ENCODE data around the gene UBE4B. TPM values are rescaled to one million over a fixed set of nuclear protein-coding genes. Genes with fewer than 3 reads are reported as not detected.

UBE4B gene
- total RNA-seq, 1 donor: 55.0 TPM

DNA sequence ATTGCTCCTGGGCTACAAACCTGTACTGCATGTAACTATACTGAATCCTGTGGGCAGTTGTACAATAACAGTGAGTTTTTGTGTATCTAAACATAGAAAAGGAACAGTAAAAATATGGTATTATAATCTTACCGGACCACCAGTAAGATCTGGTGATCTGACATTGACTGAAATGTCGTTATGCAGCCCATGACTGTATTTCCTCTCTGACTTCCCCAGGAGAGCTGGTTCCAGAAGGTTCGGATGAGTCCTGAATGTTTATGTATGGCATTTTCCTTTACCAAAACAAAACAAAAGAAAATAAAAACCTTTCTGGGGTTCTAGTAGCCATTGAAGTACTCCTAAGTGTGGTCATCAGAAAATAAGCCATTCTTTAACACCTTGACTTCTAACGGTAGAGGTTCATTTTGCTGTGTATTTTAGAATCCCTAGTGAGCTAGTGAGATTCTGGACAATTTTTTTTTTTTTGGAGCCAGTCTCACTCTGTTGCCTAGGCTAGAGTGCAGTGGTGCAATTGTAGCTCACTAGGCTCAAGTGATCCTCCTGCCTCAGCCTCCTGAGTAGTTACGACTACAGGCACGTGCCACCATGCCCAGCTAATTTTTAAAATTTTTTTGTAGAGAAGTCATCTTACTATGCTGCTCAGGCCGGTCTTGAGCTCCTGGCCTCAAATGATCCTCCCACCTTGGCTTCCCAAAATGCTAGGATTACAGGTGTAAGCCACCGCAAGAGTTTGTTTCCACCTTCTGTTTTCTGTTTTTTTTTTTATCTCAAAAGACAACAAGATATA is 27.7 kb downstream of the UBE4B start:
- TF ChIP-seq CTCF (IDR thresholded peaks at IDR 0.05; ENCODE audit: insufficient read depth, low read length): no peak
- no peak for DNase-seq (ENCODE audit: low read depth)
- no peak overlapping the region for H3K4me3 ChIP-seq (ENCODE audit: low read depth, low read length)

- DNase-seq (ENCODE audit: low read depth): no peak
- H3K4me3 ChIP-seq (ENCODE audit: low read depth, low read length): no peak overlapping the region
- no peak for TF ChIP-seq CTCF (IDR thresholded peaks at IDR 0.05; ENCODE audit: insufficient read depth, low read length)
Measured at GRCh38 chr1:10061276-10061675, 28.5 kb downstream of the UBE4B start.

DNA sequence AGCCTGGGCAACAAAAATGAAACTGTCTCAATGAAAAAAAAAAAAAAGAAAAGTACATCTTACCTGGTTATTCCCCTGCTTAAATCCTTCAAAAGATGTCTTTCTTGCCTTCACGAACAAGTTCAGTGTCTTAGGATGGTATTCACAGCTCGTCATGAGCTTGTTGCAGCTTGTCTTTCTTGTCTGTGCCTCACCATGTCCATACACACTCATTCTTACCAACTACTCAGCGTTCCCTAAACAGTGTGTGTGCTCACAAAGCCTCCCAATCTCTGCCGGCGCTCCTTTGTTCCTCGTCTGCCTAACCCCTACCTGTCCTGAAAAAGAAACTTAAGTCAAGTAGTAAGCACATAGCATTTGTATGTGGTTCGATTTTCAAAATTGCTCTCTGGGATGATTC is 31.1 kb downstream of the UBE4B start:
- DNase-seq (ENCODE audit: low read depth): no peak
- no peak for TF ChIP-seq CTCF (IDR thresholded peaks at IDR 0.05; ENCODE audit: insufficient read depth, low read length)
- H3K4me3 ChIP-seq (ENCODE audit: low read depth, low read length): no peak overlapping the region

- no peak overlapping the region for H3K4me3 ChIP-seq (ENCODE audit: low read depth, low read length)
- TF ChIP-seq CTCF (IDR thresholded peaks at IDR 0.05; ENCODE audit: insufficient read depth, low read length): no peak
- no peak for DNase-seq (ENCODE audit: low read depth)
Measured at GRCh38 chr1:10064416-10065343, 31.9 kb downstream of the UBE4B start.

DNA sequence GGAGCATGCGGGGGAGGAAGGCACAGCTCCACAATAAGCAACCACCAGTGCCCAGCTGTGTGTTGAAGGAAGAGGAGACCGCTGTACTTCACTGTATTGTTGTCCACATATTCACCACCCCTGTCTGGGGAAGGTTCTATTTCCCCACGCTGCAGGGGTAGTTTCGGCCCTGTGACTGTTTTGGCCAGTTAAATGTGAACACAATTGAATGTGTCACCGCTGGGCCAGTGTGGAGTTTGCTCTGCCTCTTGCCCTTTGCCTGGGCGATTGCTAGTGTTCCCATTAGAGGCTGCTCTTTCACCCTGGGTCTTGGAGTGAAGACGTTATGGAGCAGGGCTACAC is 32.6 kb downstream of the UBE4B start:
- DNase-seq (ENCODE audit: low read depth): no peak
- H3K4me3 ChIP-seq (ENCODE audit: low read depth, low read length): no peak overlapping the region
- TF ChIP-seq CTCF (IDR thresholded peaks at IDR 0.05; ENCODE audit: insufficient read depth, low read length): no peak

- TF ChIP-seq CTCF (IDR thresholded peaks at IDR 0.05; ENCODE audit: insufficient read depth, low read length): no peak
- no peak for DNase-seq (ENCODE audit: low read depth)
- no peak overlapping the region for H3K4me3 ChIP-seq (ENCODE audit: low read depth, low read length)
Measured at GRCh38 chr1:10065760-10066159, 33.0 kb downstream of the UBE4B start.

All from fibroblast of the aortic adventitia (primary cell).